ENCODE measurements around the gene LRTM2.

DNA sequence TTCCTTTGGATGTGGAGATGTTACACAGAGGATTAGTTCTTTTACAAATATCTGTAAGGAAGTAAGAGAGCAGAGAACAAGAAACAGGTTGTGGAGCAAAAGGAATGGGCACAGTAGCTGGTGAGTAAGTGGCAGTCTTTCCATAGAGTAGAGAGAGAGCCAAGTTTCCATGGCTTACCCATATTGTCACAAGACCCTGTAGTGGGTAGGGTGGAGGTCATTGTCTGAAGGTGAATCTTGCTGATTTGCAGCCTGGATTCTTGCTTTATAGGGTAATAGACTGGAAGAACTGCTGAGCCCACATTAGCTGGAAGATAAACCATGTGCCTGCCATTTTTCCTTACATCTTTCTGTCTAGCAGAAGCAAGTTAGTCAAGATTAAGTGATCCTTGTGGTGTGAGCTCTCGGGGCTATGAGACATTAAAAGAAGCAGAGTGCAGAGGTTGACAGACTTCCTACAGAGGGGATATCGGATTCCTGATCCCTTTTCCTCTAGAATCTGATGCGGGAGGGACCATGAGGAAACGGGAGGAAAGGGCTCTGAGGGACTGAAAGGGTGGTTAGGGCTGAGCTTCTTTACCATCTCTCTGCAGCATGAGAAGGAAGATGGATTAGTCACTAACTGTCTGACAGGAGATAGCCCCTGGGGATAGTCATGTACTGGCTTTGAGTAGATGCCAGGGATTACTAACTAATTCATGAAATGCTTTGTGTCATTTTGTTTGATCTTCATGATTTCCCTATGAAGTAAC lies 44.0 kb upstream of the LRTM2 start:
- TF ChIP-seq EZH2 (IDR thresholded peaks at IDR 0.05) (no peak), FOXP2 (optimal IDR thresholded peaks at IDR 0.05; ENCODE audit: control extremely low read depth, extremely low read length, insufficient read depth) (no peak)
